Heart right ventricle (tissue), 16 donors: Measurements from ENCODE around the gene BLTP3A. TPM values are rescaled to one million over a fixed set of nuclear protein-coding genes. Genes with fewer than 3 reads are reported as not detected.
"Not testable (repeated sequence)": the region's sequence is repeated elsewhere in the genome, so short reads cannot be mapped to it uniquely, and the experiment has no call there.

ENCODE experiments used
- ATAC-seq, 8 donors: fragments of 200-7000 bp; cut with Tn5 transposase; one replicate each; pipeline ENCODE4 v1.9.1; 2020; ENCODE audit warnings: mild to moderate bottlenecking in 8 of 8, moderate library complexity in 8 of 8, moderate number of reproducible peaks in 1 of 8
- DNase-seq, 2 donors: peaks; one replicate each; pipeline ENCODE4 v3.0.0-alpha.2; 2020
- H3K27ac ChIP-seq, 10 donors: fragments of 200-600 bp; sonication (generic) in 2 of 10; one replicate each; pipeline versions ENCODE4 v1.5.0 to v1.8.0; 2020 to 2022; ENCODE audit warnings: mild to moderate bottlenecking in 3 of 10
- H3K27me3 ChIP-seq, 7 donors: fragments of 200-600 bp; one replicate each; pipeline ENCODE4 v1.8.0; 2021 to 2022; ENCODE audit warnings: mild to moderate bottlenecking in 2 of 7
- H3K36me3 ChIP-seq, 9 donors: fragments of 200-600 bp; sonication (generic) in 1 of 9; one replicate each; pipeline versions ENCODE4 v1.5.0 to v1.8.0; 2020 to 2022; ENCODE audit warnings: mild to moderate bottlenecking in 2 of 9
- H3K4me1 ChIP-seq, 9 donors: fragments of 200-600 bp; sonication (generic) in 1 of 9; one replicate each; pipeline versions ENCODE4 v1.5.0 to v1.8.0; 2020 to 2022; ENCODE audit warnings: mild to moderate bottlenecking in 4 of 9
- H3K4me3 ChIP-seq, 10 donors: fragments of 200-600 bp; sonication (generic) in 2 of 10; one replicate each; pipeline versions ENCODE4 v1.5.0 to v1.8.0; 2020 to 2022; ENCODE audit warnings: mild to moderate bottlenecking in 7 of 10, moderate library complexity in 2 of 10
- H3K9me3 ChIP-seq, 11 donors: fragments of 200-600 bp in 10 of 11; sonication (generic) in 2 of 11; one replicate each; pipeline versions ENCODE4 v1.5.0 to v1.8.0; 2013 to 2022; ENCODE audit warnings: mild to moderate bottlenecking in 2 of 11, control low read depth in 1 of 11, moderate library complexity in 1 of 11
- WGBS, 2 donors: extraction: QIAGEN DNeasy Blood & Tissue Kit; methylation state at CpG; one replicate each; pipeline ENCODE4 v1.1.7; 2013; ENCODE audit warnings: inconsistent platforms in 1 of 2; 5-methylcytosine and 5-hydroxymethylcytosine counted together
- intact Hi-C, 10 donors: fragments of 100-400 bp; cut with DNase I; formaldehyde crosslinking; loops; one replicate each; pipeline versions ENCODE4 v1.11.1 to v1.14.2; 2022
- polyA plus RNA-seq, 2 donors: library from polyadenylated mRNA; stranded (reverse); fragments of 200-250 nt; gene quantifications; one replicate each; pipeline ENCODE4 v1.2.3, GENCODE V29; 2013
- total RNA-seq, 10 donors: library from RNA; stranded (reverse); fragmentation: NEBNext Ultra II Directional in 3 of 10; extraction: Animal tissue kit (Norgen Biotek cat#: 25700) in 3 of 10; gene quantifications; one replicate each; pipeline versions ENCODE4 v1.2.1 to v1.2.4, GENCODE V29; 2021 to 2023
- TF ChIP-seq, protein P1 (sequence below), 9 donors: fragments of 200-600 bp; sonication (generic) in 2 of 9; IDR thresholded peaks; one replicate each; pipeline versions ENCODE4 v1.5.0 to v1.8.0; 2021 to 2022; ENCODE audit warnings: antibody characterized with exemption in 9 of 9, mild to moderate bottlenecking in 5 of 9, moderate library complexity in 1 of 9
- donor health status: Arrhythmogenic right ventricular cardiomyopathy.
- donor health status: ischemic (EF 13 %, LVEDD 7.1; RV severe dilation, severe dysfunction).
- donor health status: healthy with polysubstance abuse.
- donor health status: DM: no; HTN: yes; CAD: no.
- donor health status: DM: no; HTN: no; CAD: no.
- donor health status: ischemic (EF 25% LVEDD 6.9; RV normal size, moderate dysfunction).
- donor health status: ischemic (EF 25% LVEDD 5.7; RV mildly dilated, moderate dysfunction).
- donor health status: healthy.
- donor health status: DM: yes; HTN: yes; CAD: no.
- donor health status: Ischemic cardiomyopathy.
- donor health status: ischemic (EF 35%, LVEDD 5.7; RV mildly dilated, moderate dysfunction).
- donor health status: nonischemic (EF 11% LVEDD 7.7; RV severe dilation, severe dysfunction).
- donor health status: DM: yes; HTN: yes; CAD: no.
- donor health status: PGD.
- donor health status: ischemic (EF 29% LVEDD 5.4; RV normal size, mild dysfunction).
- donor health status: nonischemic (EF 23%, LVEDD 6.1; RV moderate dilation, normal function).

The BLTP3A gene
- total and polyA plus RNA-seq, 12 donors: 4.1 to 25.0 (median 21.0) TPM

DNA sequence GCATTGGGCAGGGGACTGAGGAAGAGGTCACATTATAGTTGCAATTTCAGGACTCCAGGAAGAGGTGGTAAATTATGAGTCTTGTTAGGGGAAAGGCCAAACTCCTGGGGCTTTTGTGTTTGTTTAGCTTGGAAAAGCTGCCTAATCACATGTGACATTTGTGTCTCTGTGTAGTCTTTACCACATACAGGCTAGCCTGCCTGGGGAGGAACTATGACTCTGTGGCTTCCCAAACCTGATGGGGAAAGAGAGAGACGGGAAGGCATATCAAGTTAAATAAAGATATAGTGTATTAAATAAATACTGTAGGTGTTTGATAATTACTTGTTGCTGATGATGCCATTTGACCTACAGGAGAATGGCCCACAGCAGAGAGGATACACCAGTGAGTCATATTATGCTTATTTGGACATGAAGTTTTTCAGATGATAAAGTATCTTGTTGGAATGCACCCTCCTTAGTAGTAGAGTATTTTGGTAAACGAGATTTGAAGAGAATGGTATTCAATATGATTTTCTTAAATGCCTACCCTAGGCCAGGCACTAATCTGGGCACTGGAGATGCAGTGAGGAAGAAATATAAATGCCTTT, 4.0 kb downstream of the BLTP3A start:
- Histone ChIP-seq H3K9me3 (no peaks in the 10 kb centered on the region), H3K36me3 (no peaks in the 10 kb centered on the region), H3K27me3 (no peaks in the 10 kb centered on the region), H3K4me1 (peaks cover 3 to 43% (median 24%) of the 10 kb centered on the region in 9 donors), H3K4me3 (no peak overlapping the region), H3K27ac (peak overlapping the region in 3 of 10 donors; percentile 14 to 47 (median 34))
- TF ChIP-seq, protein P1, sequence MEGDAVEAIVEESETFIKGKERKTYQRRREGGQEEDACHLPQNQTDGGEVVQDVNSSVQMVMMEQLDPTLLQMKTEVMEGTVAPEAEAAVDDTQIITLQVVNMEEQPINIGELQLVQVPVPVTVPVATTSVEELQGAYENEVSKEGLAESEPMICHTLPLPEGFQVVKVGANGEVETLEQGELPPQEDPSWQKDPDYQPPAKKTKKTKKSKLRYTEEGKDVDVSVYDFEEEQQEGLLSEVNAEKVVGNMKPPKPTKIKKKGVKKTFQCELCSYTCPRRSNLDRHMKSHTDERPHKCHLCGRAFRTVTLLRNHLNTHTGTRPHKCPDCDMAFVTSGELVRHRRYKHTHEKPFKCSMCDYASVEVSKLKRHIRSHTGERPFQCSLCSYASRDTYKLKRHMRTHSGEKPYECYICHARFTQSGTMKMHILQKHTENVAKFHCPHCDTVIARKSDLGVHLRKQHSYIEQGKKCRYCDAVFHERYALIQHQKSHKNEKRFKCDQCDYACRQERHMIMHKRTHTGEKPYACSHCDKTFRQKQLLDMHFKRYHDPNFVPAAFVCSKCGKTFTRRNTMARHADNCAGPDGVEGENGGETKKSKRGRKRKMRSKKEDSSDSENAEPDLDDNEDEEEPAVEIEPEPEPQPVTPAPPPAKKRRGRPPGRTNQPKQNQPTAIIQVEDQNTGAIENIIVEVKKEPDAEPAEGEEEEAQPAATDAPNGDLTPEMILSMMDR (IDR thresholded peaks at IDR 0.05): no peak
- ATAC-seq (no peak), DNase-seq (no peak)
- intact Hi-C loops: no loop called here
- 34 to 42% methylated on average over 2 of the region's 2 CpGs for WGBS, 2 donors

DNA sequence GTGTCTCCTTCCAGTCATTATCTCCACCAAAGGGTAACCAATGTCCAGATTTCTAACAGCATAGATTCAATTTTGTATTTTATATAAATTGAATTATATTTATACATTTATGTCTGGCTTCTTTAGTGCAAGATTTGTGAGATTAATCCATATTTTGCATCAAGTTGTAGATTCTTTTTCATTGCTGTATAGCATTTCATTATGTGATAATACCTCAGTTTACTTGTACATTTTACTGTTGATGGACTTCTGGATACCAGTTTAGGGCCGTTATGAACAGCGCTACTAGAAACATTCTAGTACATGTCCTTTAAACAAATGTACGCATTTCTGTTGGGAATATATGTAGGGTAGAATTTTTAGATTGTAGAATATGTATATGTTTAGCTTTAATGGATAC, 6.2 kb downstream of the BLTP3A start:
- ATAC-seq (no peak), DNase-seq (no peak)
- TF ChIP-seq, protein P1 (IDR thresholded peaks at IDR 0.05): no peak
- Histone ChIP-seq H3K27ac (no peak overlapping the region), H3K9me3 (no peaks in the 10 kb centered on the region), H3K4me3 (no peak overlapping the region), H3K4me1 (peaks cover 0 to 40% (median 16%) of the 10 kb centered on the region in 9 donors), H3K27me3 (no peaks in the 10 kb centered on the region), H3K36me3 (no peaks in the 10 kb centered on the region)
- 93 to 100% methylated on average over 3 of the region's 3 CpGs for WGBS, 2 donors
- intact Hi-C loops: no loop called here

- H3K27ac ChIP-seq: no peak overlapping the region
- intact Hi-C loops: no loop called here
- peaks cover 0 to 34% (median 12%) of the 10 kb centered on the region in 9 donors for H3K4me1 ChIP-seq
- TF ChIP-seq, protein P1 (IDR thresholded peaks at IDR 0.05): no peak
- no peaks in the 10 kb centered on the region for H3K36me3 ChIP-seq
- H3K4me3 ChIP-seq: no peak overlapping the region
- no peaks in the 10 kb centered on the region for H3K27me3 ChIP-seq
- DNase-seq (no peak), ATAC-seq (no peak)
- no peaks in the 10 kb centered on the region for H3K9me3 ChIP-seq
- WGBS, 2 donors: 76 to 83% methylated on average over 3 of the region's 3 CpGs
Measured at GRCh38 chr6:34799547-34799946, 7.7 kb downstream of the BLTP3A start.

- Histone ChIP-seq H3K4me3 (no peak overlapping the region), H3K4me1 (peaks cover 0 to 49% (median 8%) of the 10 kb centered on the region in 9 donors), H3K27ac (no peak overlapping the region), H3K36me3 (no peaks in the 10 kb centered on the region), H3K9me3 (no peaks in the 10 kb centered on the region), H3K27me3 (no peaks in the 10 kb centered on the region)
- TF ChIP-seq, protein P1 (IDR thresholded peaks at IDR 0.05): no peak
- DNase-seq (no peak), ATAC-seq (peak in 1 of 8 donors; percentile 10)
- intact Hi-C loops: no loop called here
Measured at GRCh38 chr6:34804543-34804942, 12.7 kb downstream of the BLTP3A start.

DNA sequence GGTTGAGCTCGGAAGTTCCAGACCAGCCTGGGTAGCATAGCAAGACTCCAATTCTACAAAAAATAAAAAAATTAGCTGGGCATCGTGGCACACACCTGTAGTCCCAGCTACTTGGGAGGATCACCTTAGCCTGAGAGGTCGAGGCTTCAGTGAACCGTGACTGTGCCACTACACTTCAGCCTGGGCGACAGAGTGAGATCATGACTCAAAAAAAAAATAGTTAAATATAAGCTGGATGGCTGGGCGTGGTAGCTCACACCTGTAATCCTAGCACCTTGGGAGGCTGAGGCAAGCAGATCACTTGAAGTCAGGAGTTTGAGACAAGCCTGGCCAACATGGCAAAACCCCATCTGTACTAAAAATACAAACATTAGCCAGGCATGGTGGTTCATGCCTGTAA, 13.2 kb downstream of the BLTP3A start:
- intact Hi-C loops, H3K27ac ChIP-seq, H3K4me3 ChIP-seq, H3K36me3 ChIP-seq, DNase-seq, ATAC-seq, H3K9me3 ChIP-seq, H3K27me3 ChIP-seq: not testable (repeated sequence)
- WGBS, 2 donors: 96 to 97% methylated on average over 6 of the region's 6 CpGs
- peaks cover 0 to 46% (median 8%) of the 10 kb centered on the region in 9 donors for H3K4me1 ChIP-seq
